Activated T-helper 1 cell treated with Interleukin-2 at 50 U/mL for 16 hours (primary cell): Measurements from ENCODE around the gene MGAT5B.
"Not testable (repeated sequence)": the region's sequence is repeated elsewhere in the genome, so short reads cannot be mapped to it uniquely, and the experiment has no call there.

Experiments used
- DNase-seq: peaks from one replicate; pipeline ENCODE4 v3.0.0-alpha.2; 2020; ENCODE audit warnings: low read depth

The MGAT5B gene, protein sequence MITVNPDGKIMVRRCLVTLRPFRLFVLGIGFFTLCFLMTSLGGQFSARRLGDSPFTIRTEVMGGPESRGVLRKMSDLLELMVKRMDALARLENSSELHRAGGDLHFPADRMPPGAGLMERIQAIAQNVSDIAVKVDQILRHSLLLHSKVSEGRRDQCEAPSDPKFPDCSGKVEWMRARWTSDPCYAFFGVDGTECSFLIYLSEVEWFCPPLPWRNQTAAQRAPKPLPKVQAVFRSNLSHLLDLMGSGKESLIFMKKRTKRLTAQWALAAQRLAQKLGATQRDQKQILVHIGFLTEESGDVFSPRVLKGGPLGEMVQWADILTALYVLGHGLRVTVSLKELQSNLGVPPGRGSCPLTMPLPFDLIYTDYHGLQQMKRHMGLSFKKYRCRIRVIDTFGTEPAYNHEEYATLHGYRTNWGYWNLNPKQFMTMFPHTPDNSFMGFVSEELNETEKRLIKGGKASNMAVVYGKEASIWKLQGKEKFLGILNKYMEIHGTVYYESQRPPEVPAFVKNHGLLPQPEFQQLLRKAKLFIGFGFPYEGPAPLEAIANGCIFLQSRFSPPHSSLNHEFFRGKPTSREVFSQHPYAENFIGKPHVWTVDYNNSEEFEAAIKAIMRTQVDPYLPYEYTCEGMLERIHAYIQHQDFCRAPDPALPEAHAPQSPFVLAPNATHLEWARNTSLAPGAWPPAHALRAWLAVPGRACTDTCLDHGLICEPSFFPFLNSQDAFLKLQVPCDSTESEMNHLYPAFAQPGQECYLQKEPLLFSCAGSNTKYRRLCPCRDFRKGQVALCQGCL

DNA sequence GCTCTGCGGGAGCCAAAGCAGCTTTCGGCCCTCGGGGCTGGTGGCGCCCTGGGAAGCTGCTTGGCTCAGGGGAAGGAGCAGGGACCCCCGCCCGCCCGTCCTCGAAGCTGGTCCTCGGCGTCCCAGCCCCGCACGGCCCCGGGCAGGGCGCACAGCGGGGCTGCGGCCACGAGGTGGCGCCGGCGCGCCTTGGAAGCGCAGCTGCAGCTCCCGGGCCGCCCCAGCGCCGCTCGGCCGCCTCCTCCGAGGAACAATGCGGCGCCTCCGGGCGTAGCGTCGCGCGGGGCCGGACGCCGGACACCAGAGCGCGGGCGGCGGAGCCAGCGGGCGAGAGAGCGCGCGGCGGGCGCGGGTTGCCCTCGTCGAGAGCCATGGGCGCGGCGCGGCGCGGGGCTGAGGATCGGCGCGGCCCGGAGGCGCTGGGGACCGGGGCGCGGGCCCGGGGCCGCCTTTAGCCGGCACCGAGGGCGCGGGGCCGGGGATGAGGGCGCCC, at the start of gene MGAT5B:
Gene MGAT5B (plus strand): TSS at position 229 of the 493 bp plus-strand sequence. CDS start 626 bp downstream, outside the sequence.
- DNase-seq = peak; percentile 66

DNA sequence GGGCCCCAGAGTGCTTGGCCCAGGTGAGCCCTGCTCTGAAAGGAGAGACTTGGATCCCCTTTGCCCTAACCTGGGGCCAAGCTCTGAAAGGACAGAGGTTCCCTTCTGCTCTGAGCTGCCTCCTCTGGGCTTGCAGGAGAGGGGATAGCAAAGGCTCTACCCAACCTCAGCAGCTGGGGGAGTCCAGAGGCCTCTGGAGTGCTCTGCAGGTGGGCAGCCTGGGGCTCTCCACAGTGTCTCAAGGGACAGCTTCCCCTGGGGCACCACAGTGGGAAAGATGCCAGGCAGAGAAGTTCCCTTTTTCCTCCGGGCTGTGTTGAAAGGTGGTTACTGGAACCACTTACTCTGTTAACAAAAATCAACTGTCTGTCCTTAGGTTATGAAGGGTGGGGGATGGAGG, 48.2 kb upstream of the MGAT5B start:
- no peak for DNase-seq

DNA sequence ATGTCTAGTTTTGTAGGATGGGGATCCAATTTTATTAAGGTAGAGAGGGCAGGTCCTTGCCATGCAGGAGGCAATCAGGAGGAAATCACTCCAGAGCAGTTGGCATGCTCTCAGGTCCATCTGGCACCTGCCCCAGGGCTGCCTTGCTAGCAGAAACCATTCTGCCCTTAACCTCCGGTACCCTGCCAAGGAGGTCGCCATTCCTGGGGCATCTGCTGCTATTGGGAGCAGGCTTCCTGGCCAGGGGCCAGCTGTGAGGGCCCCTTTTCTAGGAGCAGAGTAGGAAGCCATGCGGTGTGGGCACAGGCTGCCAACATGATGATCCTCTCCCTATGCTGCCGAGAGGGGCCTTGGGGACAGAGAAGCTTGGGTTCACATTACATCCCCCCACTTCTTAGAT, 47.6 kb upstream of the MGAT5B start:
- DNase-seq = no peak

DNA sequence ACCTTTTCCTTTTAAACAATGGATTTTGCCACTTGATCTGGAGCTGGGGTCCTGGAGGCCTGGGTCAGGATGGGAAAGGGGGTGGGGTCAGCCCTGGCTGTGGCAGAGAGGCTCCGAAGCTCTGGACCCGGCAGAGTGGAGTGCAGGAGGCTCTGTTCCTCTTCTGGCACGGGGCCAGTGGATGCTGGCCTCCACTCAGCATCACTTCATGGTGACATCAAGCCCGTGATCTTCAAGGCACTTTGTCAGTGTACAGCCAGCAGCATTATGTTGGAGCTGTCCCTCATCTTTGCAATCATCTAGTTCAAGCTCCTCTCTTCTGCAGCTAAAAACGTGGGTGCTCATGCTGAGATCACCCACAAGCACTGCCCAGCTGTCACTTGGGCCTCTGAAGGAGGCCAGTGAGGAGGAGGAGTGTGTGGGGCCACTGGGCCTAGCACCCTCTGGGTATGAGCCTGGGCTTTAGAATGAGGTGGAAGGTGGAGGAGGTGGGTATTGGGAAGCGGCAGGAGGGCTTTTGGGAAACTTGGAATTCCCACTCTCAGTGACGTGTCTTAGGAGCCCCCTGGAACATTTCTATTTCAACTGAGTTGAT, 45.9 kb upstream of the MGAT5B start:
- DNase-seq = no peak

DNA sequence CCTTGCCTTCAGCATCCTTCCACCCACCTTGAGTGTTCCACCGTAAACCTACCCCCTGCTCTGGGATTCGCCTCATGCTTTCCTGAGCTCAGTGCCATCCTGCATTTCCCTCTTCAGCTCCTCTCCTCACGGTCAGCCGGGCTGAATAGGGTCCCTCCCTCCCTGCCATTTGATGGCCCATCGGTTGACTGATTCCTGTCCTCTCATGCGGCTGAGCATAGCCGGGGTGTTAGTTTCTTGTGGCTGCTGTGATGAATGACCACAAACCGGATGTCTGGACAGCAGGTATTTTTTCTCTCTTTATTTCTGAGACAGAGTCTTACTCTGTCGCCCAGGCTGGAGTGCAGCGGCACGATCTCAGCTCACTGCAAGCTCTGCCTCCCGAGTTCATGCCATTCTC, 44.1 kb upstream of the MGAT5B start:
- no peak for DNase-seq

DNA sequence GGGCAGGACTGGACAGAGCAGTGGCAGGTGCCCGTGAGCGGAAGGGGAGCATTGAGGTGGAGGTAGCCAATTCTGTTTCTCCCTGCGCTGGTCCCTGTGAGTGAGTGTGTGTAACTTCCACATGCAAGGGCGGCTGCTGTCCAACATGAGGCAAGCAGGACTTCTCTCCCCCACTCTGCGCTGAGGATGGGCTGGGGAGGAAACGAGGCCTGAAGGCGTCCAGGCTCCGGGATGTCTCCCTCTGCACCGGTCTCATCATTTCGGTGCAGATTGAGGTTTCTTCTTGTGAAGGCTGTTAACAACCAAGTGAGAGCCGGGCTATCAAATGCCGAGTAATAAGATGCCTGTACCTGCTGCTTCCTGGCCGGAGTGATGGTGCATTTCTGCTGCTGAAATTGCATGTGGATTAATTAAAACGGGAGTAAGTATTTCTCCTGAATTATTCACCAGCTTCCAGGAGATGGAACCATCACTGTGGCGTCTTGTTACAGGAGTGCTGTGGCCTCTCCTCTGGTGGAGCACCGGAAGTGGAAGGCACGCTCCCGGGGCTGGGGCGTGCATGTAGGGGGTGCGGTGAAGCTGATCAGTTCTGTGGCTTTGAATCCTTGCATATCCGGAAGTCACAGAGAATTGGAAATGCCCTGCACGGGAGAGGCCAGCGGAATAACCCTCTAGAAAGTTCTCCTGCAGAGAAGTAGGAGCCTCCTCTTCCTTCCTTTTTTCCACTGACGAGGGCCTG, 41.7 kb upstream of the MGAT5B start:
- DNase-seq = no peak

DNA sequence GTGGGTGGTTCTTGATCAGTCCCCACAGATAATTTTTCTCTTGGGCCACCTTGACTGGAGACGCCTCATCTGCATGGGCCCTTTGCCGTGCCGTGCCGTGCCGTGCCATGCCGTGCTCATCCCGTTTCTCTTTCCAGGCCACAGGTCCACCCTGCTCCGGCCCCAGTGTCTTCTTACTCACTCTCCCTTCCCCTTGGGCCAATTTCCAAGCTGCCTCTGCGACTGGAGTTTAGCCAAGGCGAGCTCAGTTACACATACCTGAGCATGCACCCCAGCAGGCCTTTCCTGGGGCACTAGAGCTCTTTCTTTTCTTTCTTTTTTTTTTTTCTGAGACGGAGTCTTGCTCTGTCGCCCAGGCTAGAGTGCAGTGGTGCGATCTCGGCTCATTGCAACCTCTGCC, 40.5 kb upstream of the MGAT5B start:
- DNase-seq = no peak

DNA sequence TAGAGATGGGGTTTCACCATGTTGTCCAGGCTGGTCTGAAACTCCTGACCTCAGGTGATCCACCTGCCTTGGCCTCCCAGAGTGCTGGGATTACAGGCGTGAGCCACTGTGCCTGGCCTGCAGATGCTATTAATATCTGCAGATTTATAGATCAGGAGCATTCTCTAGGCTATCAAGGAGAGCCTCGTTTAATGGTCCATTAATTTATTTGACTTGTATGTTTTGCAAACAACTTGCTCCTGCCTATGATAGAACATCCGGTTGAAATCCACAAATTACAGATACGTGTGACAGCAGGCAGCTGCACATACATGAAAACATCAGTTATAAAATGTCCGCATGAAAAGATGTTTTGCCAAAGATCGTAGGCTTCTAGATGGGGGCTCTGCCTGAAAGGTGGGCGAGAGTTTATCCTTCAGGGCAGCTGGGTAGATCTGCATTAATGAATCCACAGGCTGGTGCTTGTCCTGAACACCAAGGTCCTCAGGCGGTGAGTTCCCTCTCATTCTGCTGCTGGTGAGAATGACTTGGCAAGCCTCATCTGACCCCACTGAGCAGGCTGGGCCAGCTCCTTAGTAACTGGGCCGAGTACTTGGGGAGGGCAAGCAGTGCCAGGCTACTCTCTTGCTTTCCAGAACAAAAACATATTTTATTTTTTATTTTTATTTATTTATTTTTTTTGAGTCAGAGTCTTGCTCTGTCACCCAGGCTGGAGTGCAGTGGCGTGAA, 37.1 kb upstream of the MGAT5B start:
- no peak for DNase-seq

DNA sequence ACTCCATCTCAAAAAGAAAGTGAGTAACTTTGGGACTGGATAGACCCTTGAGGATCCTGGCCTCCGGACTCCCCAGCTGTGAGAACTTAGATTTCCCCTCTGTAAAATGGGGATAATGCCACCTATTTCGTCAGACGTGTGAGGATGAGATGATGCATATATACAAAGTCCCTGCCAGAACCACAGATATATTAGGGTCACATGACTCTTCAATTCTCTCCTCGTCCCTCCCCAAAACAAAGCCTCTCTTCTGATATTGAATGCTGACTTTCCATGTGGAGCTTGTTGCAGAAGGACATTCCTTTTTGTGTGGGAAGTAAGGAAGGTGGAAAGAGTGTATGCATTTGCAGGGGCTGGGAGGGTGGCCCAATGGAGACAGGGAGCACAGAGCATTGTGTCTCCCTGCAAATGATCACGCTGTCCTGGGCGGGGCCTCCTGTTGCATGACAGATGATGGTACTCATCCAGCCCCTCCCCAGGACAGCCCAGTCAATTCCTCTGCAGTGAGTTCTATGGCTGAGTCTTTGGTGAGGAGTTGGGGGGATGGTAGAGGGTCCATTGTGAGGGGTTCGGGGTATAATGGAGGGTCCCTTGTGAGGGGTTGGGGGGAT, 35.1 kb upstream of the MGAT5B start:
- no peak for DNase-seq

DNA sequence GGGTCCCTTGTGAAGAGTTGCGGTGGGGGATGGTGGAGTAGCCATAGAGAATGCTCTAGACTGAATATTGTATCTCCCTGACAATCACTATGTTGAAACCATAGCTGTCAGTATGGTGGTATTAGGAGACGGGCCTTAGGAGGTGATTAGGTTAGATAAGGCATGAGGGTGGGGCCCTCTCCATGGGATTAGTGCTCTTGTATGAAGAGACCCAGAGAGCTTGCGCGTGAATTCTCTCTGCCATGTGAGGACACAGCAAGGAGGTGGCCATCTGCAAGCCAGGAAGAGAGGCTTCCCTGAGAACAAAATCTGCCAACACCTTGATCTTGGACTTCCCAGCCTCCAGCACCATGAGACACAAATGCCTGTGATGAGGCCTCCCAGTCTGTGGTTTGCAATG, 34.5 kb upstream of the MGAT5B start:
- no peak for DNase-seq

DNA sequence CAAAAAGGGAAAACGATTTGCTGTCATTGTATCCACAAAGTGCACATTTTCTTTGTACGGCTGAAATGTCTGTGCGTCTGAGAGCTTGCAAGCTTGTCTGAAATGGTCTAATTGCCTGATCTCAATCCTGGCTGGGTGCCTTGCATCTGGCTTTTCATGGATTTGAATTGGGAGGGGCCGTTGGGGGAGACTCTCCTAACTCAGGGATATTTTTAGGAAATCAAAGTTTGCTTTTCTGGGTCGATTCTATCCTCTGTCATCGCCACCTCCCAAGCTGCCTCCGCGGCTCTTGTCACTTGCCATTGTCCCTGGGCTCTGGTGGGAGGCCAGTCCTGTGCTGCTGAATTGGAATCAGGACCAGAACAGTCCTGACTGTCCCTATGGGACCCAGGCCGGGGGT, 33.3 kb upstream of the MGAT5B start:
- no peak for DNase-seq

DNA sequence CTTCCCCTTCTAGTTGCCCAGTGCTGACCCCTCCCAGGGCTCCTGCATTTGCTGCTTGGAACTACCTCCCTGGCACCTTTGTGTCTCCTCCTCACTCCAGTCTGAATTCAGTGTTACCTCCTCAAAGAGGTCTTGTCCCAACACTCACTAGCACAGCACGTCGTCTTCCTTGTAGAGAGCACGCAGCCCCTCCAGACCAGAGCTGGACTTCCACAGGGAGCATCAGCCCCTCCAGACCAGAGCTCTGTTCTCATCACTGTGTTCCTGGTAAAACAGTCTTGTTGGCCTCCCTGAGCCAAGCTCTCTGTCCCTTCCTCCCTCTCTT, 27.8 kb upstream of the MGAT5B start:
- no peak for DNase-seq

DNA sequence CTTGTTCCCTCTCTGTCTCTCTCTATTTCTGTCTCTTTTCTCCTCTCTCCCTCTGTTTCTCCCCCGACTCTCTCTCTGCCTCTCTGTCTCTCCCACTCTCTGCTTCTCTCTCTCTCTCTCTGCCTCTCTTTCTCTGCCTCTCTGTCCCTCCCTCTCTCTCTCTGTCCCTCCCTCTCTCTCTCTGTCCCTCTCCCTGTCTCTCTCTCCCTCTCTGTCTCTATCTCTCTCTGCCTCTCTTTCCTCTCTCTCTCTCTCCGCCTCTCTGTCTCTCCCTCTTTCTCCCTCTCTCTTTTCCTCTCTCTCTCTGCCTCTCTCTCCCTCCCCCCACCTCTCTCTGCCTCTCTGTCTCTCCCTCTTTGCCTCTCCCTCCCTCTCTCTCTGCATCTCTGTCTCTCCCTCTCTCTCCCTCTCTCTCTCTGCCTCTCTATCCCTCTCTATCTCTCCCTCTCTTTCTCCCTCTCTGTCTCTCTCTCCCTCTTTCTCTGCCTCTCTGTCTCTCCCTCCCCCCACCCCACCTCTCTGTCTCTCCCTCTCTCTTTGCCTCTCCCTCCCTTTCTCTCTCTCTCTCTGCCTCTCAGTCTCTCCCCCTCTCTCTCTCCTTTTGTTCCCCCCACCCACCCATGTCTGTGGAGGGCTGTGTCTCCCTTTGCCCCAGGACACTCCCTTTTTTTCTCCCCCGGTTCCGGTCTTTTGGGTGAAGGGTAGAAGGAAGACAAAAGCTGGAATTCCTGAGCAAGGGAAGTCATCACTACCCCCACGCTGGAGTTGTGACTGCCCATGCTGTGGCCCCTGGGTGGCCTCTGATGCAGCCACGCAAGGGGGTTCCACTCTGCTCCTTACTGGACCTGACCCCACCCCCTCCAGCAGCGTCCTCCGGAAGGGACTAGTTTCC, 27.1 kb upstream of the MGAT5B start:
- DNase-seq = no peak

DNA sequence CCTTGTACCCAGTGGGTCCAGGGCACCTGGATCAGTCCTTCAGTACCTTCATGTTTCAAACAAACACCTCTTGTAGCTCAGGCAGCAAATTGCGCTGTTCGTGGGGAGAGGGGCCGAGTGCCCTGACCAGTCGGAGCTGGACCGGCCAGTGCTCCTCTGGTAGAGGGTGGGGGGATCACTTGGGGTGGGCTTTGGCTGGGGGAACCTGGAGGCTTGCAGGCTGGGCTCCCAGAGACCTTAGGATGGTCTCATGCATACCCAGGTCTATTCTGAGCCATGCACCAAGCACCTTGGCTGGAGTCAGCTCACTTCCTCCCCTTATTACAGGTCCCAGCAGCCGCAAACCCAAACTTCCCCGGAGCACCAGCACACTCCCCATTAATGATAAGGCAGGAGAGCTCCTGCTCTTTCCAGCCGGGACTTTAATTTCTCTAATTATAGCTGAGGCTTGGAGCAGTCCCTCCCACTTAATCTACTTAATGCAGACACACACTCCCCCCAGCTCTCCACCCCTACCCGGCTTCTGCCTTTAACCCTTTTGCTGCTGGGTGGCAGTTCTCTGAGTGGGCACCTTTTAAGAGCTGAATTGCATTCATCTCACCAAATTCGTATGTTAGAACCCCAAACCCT, 26.3 kb upstream of the MGAT5B start:
- DNase-seq = no peak

DNA sequence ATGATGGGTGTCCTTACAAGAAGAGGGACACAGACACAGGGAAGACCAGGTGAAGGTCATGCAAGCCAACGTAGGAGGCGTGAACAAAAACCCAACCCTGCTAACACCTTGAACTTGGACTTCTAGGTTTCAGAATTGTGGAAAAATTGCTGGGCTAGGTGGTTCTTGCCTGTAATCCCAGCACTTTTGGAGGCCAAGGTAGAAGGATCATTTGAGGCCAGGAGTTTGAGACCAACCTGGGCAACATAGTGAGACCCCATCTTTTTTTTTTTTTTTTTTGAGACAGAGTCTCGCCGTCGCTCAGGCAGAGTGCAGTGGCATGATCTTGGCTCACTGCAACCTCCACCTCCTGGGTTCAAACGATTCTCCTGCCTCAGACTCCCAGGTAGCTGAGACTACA, 25.1 kb upstream of the MGAT5B start:
- DNase-seq = not testable (repeated sequence)

DNA sequence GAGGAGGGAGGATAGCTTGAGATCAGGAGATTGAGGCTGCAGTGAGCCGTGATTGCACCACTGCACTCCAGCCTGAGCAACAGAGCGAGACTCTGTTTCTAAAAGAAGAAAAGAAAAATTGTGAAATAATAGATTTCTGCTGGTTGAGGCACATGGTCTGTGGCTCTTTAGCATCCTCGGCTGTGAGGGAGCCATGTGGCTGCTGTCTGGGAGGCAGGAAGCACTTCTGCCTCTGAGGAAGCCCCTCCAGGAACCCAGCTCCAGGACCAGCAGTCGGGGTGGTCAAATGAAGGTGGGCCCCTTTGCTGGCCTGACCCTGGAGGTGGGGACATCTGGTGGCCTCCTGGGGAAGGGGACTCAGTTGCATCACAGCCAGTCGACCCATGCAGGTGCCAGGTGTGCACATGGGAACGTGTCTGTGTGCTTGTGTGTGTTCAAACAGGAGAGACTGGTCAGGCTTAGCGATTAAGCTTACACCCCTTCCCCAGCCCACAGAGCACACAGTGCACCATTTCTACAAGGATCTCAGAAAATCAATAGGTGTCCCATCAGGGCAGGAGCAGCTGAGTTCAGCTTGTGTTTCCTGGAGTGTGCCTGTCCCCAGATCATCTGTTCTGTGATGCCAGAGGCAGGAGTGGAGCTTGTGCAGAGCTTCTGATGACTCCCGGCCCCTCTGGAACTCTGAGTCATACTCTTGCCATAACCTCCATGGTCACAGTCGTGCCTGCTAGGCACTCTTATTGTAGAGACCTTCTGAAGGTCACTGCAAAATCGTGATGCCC, 24.3 kb upstream of the MGAT5B start:
- no peak for DNase-seq

DNA sequence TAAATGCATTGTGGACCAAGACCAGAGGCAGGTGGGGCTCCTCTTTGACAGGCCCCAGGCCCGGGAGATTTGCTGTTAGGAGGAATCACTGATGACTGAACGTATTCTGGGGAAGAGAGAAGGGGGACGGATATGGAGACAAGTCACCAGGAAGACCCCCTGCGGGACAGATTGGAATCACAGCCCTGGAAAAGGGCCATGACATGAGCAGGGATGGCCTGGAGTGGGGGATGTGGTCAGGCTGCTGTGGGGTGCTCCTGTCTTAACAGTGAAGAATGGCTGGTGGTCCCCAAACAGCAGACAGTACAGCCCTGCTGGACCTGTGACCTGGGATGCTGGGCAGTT, 23.7 kb upstream of the MGAT5B start:
- DNase-seq = no peak

DNA sequence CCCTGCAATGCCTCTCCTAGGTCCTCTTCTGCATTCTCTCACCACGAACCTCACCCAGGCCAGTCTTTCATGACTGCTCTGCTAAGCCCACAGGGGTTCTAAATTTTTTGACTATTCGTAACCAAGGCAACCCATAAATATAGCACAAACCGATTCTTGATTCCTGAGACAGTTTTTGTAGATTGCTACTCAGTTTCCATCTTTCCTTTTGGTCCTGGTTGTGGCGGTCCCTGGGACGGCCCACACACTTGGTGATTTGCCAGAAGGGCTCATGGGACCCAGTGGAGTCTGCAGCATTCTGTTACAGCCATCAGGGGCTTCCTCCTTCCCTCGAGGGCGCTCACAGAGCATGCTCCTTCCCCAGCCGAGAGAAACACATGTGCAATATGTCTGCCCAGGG, 23.4 kb upstream of the MGAT5B start:
- DNase-seq = no peak

DNA sequence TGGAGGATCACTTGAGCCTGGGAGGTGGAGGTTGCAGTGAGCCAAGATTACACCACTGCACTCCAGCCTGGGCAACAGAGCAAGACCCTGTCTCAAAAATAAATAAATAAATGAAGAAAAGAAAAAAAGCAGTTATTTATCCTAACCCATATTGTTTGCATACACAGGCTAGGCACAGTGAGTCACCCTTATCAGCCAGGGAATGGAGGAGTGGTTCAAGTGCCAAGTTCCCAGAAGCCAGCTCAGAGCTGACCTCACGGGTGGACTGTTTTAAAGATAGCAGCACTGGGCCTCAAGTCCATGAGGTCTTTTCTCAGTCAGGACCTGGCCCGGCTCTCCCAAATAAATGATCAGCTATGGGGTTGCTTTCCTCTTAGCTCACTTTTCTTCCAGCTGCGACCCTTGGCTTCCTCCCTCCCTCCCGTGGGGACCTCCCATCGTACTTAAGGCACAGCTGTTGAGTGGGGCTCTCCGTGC, 22.6 kb upstream of the MGAT5B start:
- DNase-seq = no peak
